Kidney (tissue), 14 donors: ENCODE measurements around the gene GNB1L. TPM values are rescaled to one million over a fixed set of nuclear protein-coding genes. Genes with fewer than 3 reads are reported as not detected.

Experiments used
- DNase-seq, 5 donors: peaks; one replicate each; pipeline ENCODE4 v3.0.0-alpha.2; 2013 to 2020
- FAIRE-seq: peaks from 2 replicates; lab custom pipeline; 2012; peaks lifted over from hg19 to GRCh38; lab: Jason Lieb, UNC
- H3K27ac ChIP-seq, 2 donors: one replicate each; pipeline ENCODE4 v1.7.0; 2013; ENCODE audit warnings: low read depth in 2 of 2, low read length in 2 of 2, inconsistent platforms in 1 of 2
- H3K27me3 ChIP-seq: one replicate; pipeline ENCODE4 v1.7.1; 2013; ENCODE audit warnings: low read length, inconsistent platforms; ENCODE audit not compliant: control insufficient read depth, insufficient read depth
- H3K36me3 ChIP-seq, 3 donors: one replicate each; pipeline versions ENCODE4 v1.7.0 to v1.7.1; 2013; ENCODE audit warnings: low read length in 3 of 3, control low read depth in 1 of 3, inconsistent platforms in 1 of 3; ENCODE audit not compliant: insufficient read depth in 3 of 3, control insufficient read depth in 2 of 3
- H3K4me1 ChIP-seq, 3 donors: one replicate each; pipeline versions ENCODE4 v1.7.0 to v1.7.1; 2013; ENCODE audit warnings: low read length in 3 of 3, inconsistent platforms in 1 of 3, low read depth in 1 of 3; ENCODE audit not compliant: control insufficient read depth in 2 of 3, insufficient read depth in 2 of 3
- H3K4me3 ChIP-seq, 3 donors: one replicate each; pipeline versions ENCODE4 v1.7.0 to v1.8.1; 2013; ENCODE audit warnings: low read length in 3 of 3, control low read depth in 1 of 3, inconsistent platforms in 1 of 3
- H3K9ac ChIP-seq, 3 donors: one replicate each; pipeline versions ENCODE4 v1.7.0 to v1.7.1; 2013; ENCODE audit warnings: low read length in 3 of 3, control low read depth in 1 of 3, inconsistent platforms in 1 of 3
- H3K9me3 ChIP-seq, 3 donors: one replicate each; pipeline versions ENCODE4 v1.7.0 to v1.7.1; 2013; ENCODE audit warnings: low read length in 3 of 3, control low read depth in 1 of 3, inconsistent platforms in 1 of 3; ENCODE audit not compliant: control insufficient read depth in 2 of 3, insufficient read depth in 1 of 3
- CTCF ChIP-seq: IDR thresholded peaks from 3 replicates; pipeline ENCODE4 v1.5.1; 2012; ENCODE audit warnings: mild to moderate bottlenecking, moderate library complexity, borderline replicate concordance; ENCODE audit not compliant: insufficient read depth; ENCODE audit errors: extremely low read depth
- intact Hi-C: fragments of 100-400 bp; cut with DNase I; formaldehyde crosslinking; loops from one replicate; pipeline ENCODE4 v1.11.1; 2022
- polyA plus RNA-seq: library from polyadenylated mRNA; stranded (reverse); fragments of 350-450 nt; fragmentation: Illumina TruSeq; extraction: RNeasy Lipid Tissue Mini Kit (QIAGEN cat#74804); gene quantifications from one replicate; pipeline ENCODE4 v1.2.3, GENCODE V29; 2014; ENCODE audit warnings: low read depth, low replicate concordance; ENCODE audit not compliant: insufficient read depth
- total RNA-seq: library from RNA; stranded (reverse); fragmentation: NEBNext Ultra II Directional; extraction: Animal tissue kit (Norgen Biotek cat#: 25700); gene quantifications from one replicate; pipeline ENCODE4 v1.2.1, GENCODE V29; 2021
- donor health status: control.
- donor health status: control.
- donor health status: control.
- donor health status: control.
- donor health status: control.
- donor health status: DM: yes; HTN: yes; CAD: no.
- donor health status: Normal renal cell carcinoma (clear cell type).

GNB1L gene
- total and polyA plus RNA-seq, 2 donors from 2014 or later, result 4.0 to 4.4 TPM

GRCh38 chr22:19877626-19878339, 23.1 kb upstream of the GNB1L start:
- DNase-seq (peak in 2 of 5 donors; percentile 33 to 54), FAIRE-seq (no peak)
- Histone ChIP-seq H3K9ac (no peak overlapping the region), H3K27ac (no peak overlapping the region), H3K36me3 (no peaks in the 10 kb centered on the region), H3K4me3 (no peak overlapping the region), H3K27me3 (no peaks in the 10 kb centered on the region), H3K4me1 (peaks cover 0 to 8% (median 4%) of the 10 kb centered on the region in 3 donors), H3K9me3 (no peaks in the 10 kb centered on the region)
- no peak for TF ChIP-seq CTCF
- intact Hi-C loops, result no loop called here

- no peaks in the 10 kb centered on the region for H3K27me3 ChIP-seq
- no peak overlapping the region for H3K9ac ChIP-seq
- DNase-seq (peak in 2 of 5 donors; percentile 49 to 68), FAIRE-seq (no peak)
- H3K27ac ChIP-seq, result no peak overlapping the region
- TF ChIP-seq CTCF, result no peak
- no peaks in the 10 kb centered on the region for H3K9me3 ChIP-seq
- H3K36me3 ChIP-seq, result no peaks in the 10 kb centered on the region
- peaks cover 0 to 8% (median 4%) of the 10 kb centered on the region in 3 donors for H3K4me1 ChIP-seq
- intact Hi-C loops, result no loop called here
- H3K4me3 ChIP-seq, result no peak overlapping the region
These were observed 22.4 kb upstream of the GNB1L start for GRCh38 chr22:19876941-19877625.

GRCh38 chr22:19876314-19876940, 21.8 kb upstream of the GNB1L start:
- intact Hi-C loops, result no loop called here
- Histone ChIP-seq H3K27ac (no peak overlapping the region), H3K36me3 (no peaks in the 10 kb centered on the region), H3K27me3 (no peaks in the 10 kb centered on the region), H3K9ac (no peak overlapping the region), H3K4me3 (no peak overlapping the region), H3K9me3 (no peaks in the 10 kb centered on the region), H3K4me1 (peaks cover 0 to 5% (median 4%) of the 10 kb centered on the region in 3 donors)
- no peak for TF ChIP-seq CTCF
- DNase-seq (peak in 3 of 5 donors; percentile 11 to 72 (median 40)), FAIRE-seq (no peak)
